ENCODE measurements around the gene RPLP2. TPM values are rescaled to one million over a fixed set of nuclear protein-coding genes. Genes with fewer than 3 reads are reported as not detected.

RPLP2 gene
- polyA plus RNA-seq, 1 of the 3 experiments (the other 2 are of a cell fraction): 799 TPM

GRCh38 chr11:767238-767637, 42.5 kb upstream of the RPLP2 start:
- WGBS (ENCODE audit: low lambda C conversion rate): 96% methylated on average over 11 of the region's 11 CpGs
- Histone ChIP-seq H3K4me2 (no peak overlapping the region), H3K9me3 (no peaks in the 10 kb centered on the region), H2AFZ (ENCODE audit: low read depth) (no peak overlapping the region), H3K36me3 (replicated peaks in 1 of 2; ENCODE audit: control insufficient read depth in 1 of 2, insufficient read depth in 2 of 2, low read length in 1 of 2) (peaks cover 13 to 59% of the 10 kb centered on the region in 2 experiments), H3K4me1 (ENCODE audit: control insufficient read depth in 1 of 2, insufficient read depth in 2 of 2, low read depth in 1 of 2, low read length in 1 of 2) (peaks cover 5 to 7% of the 10 kb centered on the region in 2 experiments; a peak in 2 of 4 replicates), H3K9ac (no peak overlapping the region), H3K4me3 (ENCODE audit: low read depth in 2 of 2, low read length in 1 of 2) (no peak overlapping the region), H3K27ac (ENCODE audit: low read depth in 2 of 2, low read length in 1 of 2) (no peak overlapping the region), H3F3A (replicated peaks; ENCODE audit: insufficient read depth) (peaks cover 15% of the 10 kb centered on the region), H3K27me3 (ENCODE audit: insufficient read depth) (no peaks in the 10 kb centered on the region), H3K9me2 (no peaks in the 10 kb centered on the region), H4K20me1 (ENCODE audit: insufficient read depth) (peaks cover 10% of the 10 kb centered on the region), H3K79me2 (ENCODE audit: insufficient read depth) (peaks cover 13% of the 10 kb centered on the region)
- ChIA-PET CTCF (interaction anchor here (1.5 to 6.3 kb wide), 2 partner anchors 9 to 13 kb away, joined by 3 to 31 read pairs; partner anchors contain the start of gene GATD1), POLR2A (no interaction called here)
- no peak for DNase-seq
- TF ChIP-seq TEAD4 (IDR thresholded peaks at IDR 0.05; ENCODE audit: borderline replicate concordance, insufficient read depth): no peak
- no peak for TF ChIP-seq RCOR1 (IDR thresholded peaks at IDR 0.05; ENCODE audit: low read length)
- TF ChIP-seq GABPA (IDR thresholded peaks at IDR 0.05; ENCODE audit: low read depth): no peak
- TF ChIP-seq RFX5 (IDR thresholded peaks at IDR 0.05; ENCODE audit: low read length): no peak
- TF ChIP-seq TCF12 (IDR thresholded peaks at IDR 0.05): no peak

GRCh38 chr11:769887-770641, 39.7 kb upstream of the RPLP2 start:
- POLR2A ChIA-PET: no interaction called here
- Histone ChIP-seq H3K4me1 (ENCODE audit: control insufficient read depth in 1 of 2, insufficient read depth in 2 of 2, low read depth in 1 of 2, low read length in 1 of 2) (peaks cover 2 to 3% of the 10 kb centered on the region in 2 experiments; a peak in 2 of 4 replicates), H3K27ac (ENCODE audit: low read depth in 2 of 2, low read length in 1 of 2) (no peak overlapping the region), H3F3A (replicated peaks; ENCODE audit: insufficient read depth) (peaks cover 3% of the 10 kb centered on the region), H3K9me2 (no peaks in the 10 kb centered on the region), H3K4me2 (no peak overlapping the region), H3K79me2 (ENCODE audit: insufficient read depth) (peaks cover 41% of the 10 kb centered on the region), H4K20me1 (ENCODE audit: insufficient read depth) (peaks cover 31% of the 10 kb centered on the region), H2AFZ (ENCODE audit: low read depth) (no peak overlapping the region), H3K36me3 (replicated peaks in 1 of 2; ENCODE audit: control insufficient read depth in 1 of 2, insufficient read depth in 2 of 2, low read length in 1 of 2) (peaks cover 3 to 61% of the 10 kb centered on the region in 2 experiments), H3K9me3 (no peaks in the 10 kb centered on the region), H3K4me3 (ENCODE audit: low read depth in 2 of 2, low read length in 1 of 2) (no peak overlapping the region), H3K9ac (no peak overlapping the region), H3K27me3 (ENCODE audit: insufficient read depth) (no peaks in the 10 kb centered on the region)
- no peak for TF ChIP-seq RAD21 (IDR thresholded peaks at IDR 0.05; ENCODE audit: low read length)
- no peak for TF ChIP-seq EP300 (IDR thresholded peaks at IDR 0.05; ENCODE audit: borderline replicate concordance in 1 of 2, low read depth in 1 of 2, low read length in 1 of 2)
- TF ChIP-seq MXI1 (IDR thresholded peaks at IDR 0.05; ENCODE audit: low read depth, low read length): no peak
- TF ChIP-seq FOXM1 (IDR thresholded peaks at IDR 0.05; ENCODE audit: low read depth): no peak
- TF ChIP-seq RXRA (IDR thresholded peaks at IDR 0.05; ENCODE audit: borderline replicate concordance, low read depth): no peak
- no peak for TF ChIP-seq TAF1 (IDR thresholded peaks at IDR 0.05; ENCODE audit: borderline replicate concordance, low read depth, low read length)
- CTCF ChIA-PET: interaction anchor here (1.1 to 1.6 kb wide), 3 partner anchors 14 to 42 kb away, joined by 3 to 10 read pairs (median 5); partner anchors contain the start of gene TALDO1
- 91% methylated on average over 19 of the region's 23 CpGs for WGBS (ENCODE audit: low lambda C conversion rate)
- DNase-seq: no peak
